Keratinocyte (primary cell): ENCODE measurements around the gene FCF1. TPM values are rescaled to one million over a fixed set of nuclear protein-coding genes. Genes with fewer than 3 reads are reported as not detected.

ENCODE experiments used
- DNase-seq: peaks from one replicate; pipeline ENCODE4 v3.0.0-alpha.2; 2011; ENCODE audit warnings: low read depth, missing footprints, low spot score
- FAIRE-seq: peaks from 2 replicates; lab custom pipeline; 2011; peaks lifted over from hg19 to GRCh38; lab: Jason Lieb, UNC
- H2AFZ ChIP-seq: 2 replicates; pipeline ENCODE4 v1.6.0; 2012; ENCODE audit warnings: low read length, control low read depth, inconsistent platforms; ENCODE audit not compliant: control insufficient read depth
- H3K27ac ChIP-seq: 2 replicates; pipeline ENCODE4 v1.5.1; 2011; ENCODE audit warnings: low read length; ENCODE audit not compliant: control insufficient read depth, insufficient read depth
- H3K27me3 ChIP-seq: 3 replicates; pipeline ENCODE4 v1.6.0; 2011; ENCODE audit warnings: low read length; ENCODE audit not compliant: control insufficient read depth, insufficient read depth; ENCODE audit errors: extremely low read depth
- H3K36me3 ChIP-seq, 2 experiments: 2 replicates in 1 of 2; 3 replicates in 1 of 2; pipeline ENCODE4 v1.5.1; 2011; ENCODE audit warnings: low read length in 2 of 2, mild to moderate bottlenecking in 1 of 2; ENCODE audit not compliant: control insufficient read depth in 2 of 2, insufficient read depth in 2 of 2; ENCODE audit errors: extremely low read depth in 1 of 2
- H3K4me1 ChIP-seq: 3 replicates; pipeline ENCODE4 v1.5.1; 2011; ENCODE audit warnings: low read length; ENCODE audit not compliant: control insufficient read depth, insufficient read depth; ENCODE audit errors: extremely low read depth
- H3K4me2 ChIP-seq: 3 replicates; pipeline ENCODE4 v1.6.0; 2011; ENCODE audit warnings: low read depth, low read length; ENCODE audit not compliant: control insufficient read depth, insufficient read depth; ENCODE audit errors: extremely low read depth
- H3K4me3 ChIP-seq, 3 experiments: fragments of 200-600 bp in 1 of 3; sonication (generic) in 1 of 3; 2 replicates in 2 of 3; 3 replicates in 1 of 3; pipeline ENCODE4 v1.5.1; 2011 to 2016; ENCODE audit warnings: low read length in 3 of 3, mild to moderate bottlenecking in 3 of 3, control low read depth in 2 of 3, inconsistent platforms in 1 of 3, low read depth in 1 of 3, mixed read lengths in 1 of 3, mixed run types in 1 of 3, moderate library complexity in 1 of 3; ENCODE audit not compliant: control insufficient read depth in 2 of 3, insufficient read depth in 2 of 3; ENCODE audit errors: extremely low read depth in 1 of 3
- H3K79me2 ChIP-seq: 2 replicates; pipeline ENCODE4 v1.6.0; 2012; ENCODE audit warnings: low read length; ENCODE audit not compliant: control insufficient read depth, insufficient read depth
- H3K9ac ChIP-seq: 3 replicates; pipeline ENCODE4 v1.6.0; 2011; ENCODE audit warnings: low read length; ENCODE audit not compliant: control insufficient read depth, insufficient read depth; ENCODE audit errors: extremely low read depth
- H3K9me1 ChIP-seq: 3 replicates; pipeline ENCODE4 v1.6.0; 2011; ENCODE audit warnings: low read length; ENCODE audit not compliant: control insufficient read depth, insufficient read depth; ENCODE audit errors: extremely low read depth
- H3K9me3 ChIP-seq: 2 replicates; pipeline ENCODE4 v1.5.1; 2012; ENCODE audit warnings: low read depth, low read length; ENCODE audit not compliant: control insufficient read depth
- H4K20me1 ChIP-seq: 3 replicates; pipeline ENCODE4 v1.6.0; 2011; ENCODE audit warnings: low read length; ENCODE audit not compliant: control insufficient read depth, insufficient read depth; ENCODE audit errors: extremely low read depth
- CTCF ChIP-seq, 3 experiments: IDR thresholded peaks in 1 of 3; conservative IDR thresholded peaks in 1 of 3; optimal IDR thresholded peaks in 1 of 3; 2 replicates in 2 of 3; 3 replicates in 1 of 3; pipeline versions ENCODE3 to v1.5.1; 2011; ENCODE audit warnings: low read length in 3 of 3, mild to moderate bottlenecking in 3 of 3, moderate library complexity in 2 of 3, control low read depth in 1 of 3, inconsistent platforms in 1 of 3; ENCODE audit not compliant: insufficient read depth in 2 of 3; ENCODE audit errors: extremely low read depth in 1 of 3
- EZH2 ChIP-seq: IDR thresholded peaks from one replicate; pipeline ENCODE4 v1.6.1; 2012; ENCODE audit warnings: inconsistent platforms, mild to moderate bottlenecking, low read length, moderate library complexity
- dilution Hi-C: fragments of 300-500 bp; cut with MboI; formaldehyde crosslinking; loops from one replicate; pipeline ENCODE4 v1.7.0; 2020; ENCODE audit warnings: low sequenced_read_pairs; ENCODE audit not compliant: extremely low pct_ligation_motif_present
- polyA plus RNA-seq, 5 experiments: library from polyadenylated mRNA; depleted of rRNA in 3 of 5; stranded (reverse) in 3 of 5; stranded (forward) in 1 of 5; unstranded in 1 of 5; fragments of >200 nt; gene quantifications; 1 replicate in 1 of 5; 2 replicates in 3 of 5; 3 replicates in 1 of 5; pipeline versions ENCODE4 v1.2.1 to v1.2.3, GENCODE V29; 2011 to 2012; ENCODE audit warnings: missing spikeins in 2 of 5, low read depth in 1 of 5, low replicate concordance in 1 of 5

The FCF1 gene
- polyA plus RNA-seq, 1 donor (not counting 4 experiments of a cell fraction or from before 2014, with no cell fraction given): 86.8 TPM

- DNase-seq (no peak), FAIRE-seq (no peak)
- Histone ChIP-seq H3K9me1 (no peaks in the 10 kb centered on the region), H3K4me3 (no peak overlapping the region), H3K36me3 (peaks cover 13 to 30% of the 10 kb centered on the region in 2 experiments), H3K27ac (no peak overlapping the region), H3K79me2 (no peaks in the 10 kb centered on the region), H3K4me1 (no peaks in the 10 kb centered on the region), H3K4me2 (no peak overlapping the region), H3K27me3 (no peaks in the 10 kb centered on the region), H2AFZ (no peak overlapping the region), H3K9ac (no peak overlapping the region), H3K9me3 (no peaks in the 10 kb centered on the region), H4K20me1 (no peaks in the 10 kb centered on the region)
- TF ChIP-seq EZH2 (no peak), CTCF (optimal IDR thresholded peaks at IDR 0.05 in 1 of 3, IDR thresholded peaks at IDR 0.05 in 1 of 3, conservative IDR thresholded peaks at IDR 0.05 in 1 of 3; ENCODE audit: extremely low read depth in 1 of 3, insufficient read depth in 2 of 3, low read length in 3 of 3) (no peak)
- dilution Hi-C loops: no loop called here
These were observed 28.5 kb upstream of the FCF1 start for GRCh38 chr14:74684434-74684833.

- dilution Hi-C loops: no loop called here
- H3K36me3 ChIP-seq: peaks cover 15 to 30% of the 10 kb centered on the region in 2 experiments
These were observed 27.9 kb upstream of the FCF1 start for GRCh38 chr14:74685056-74685455.

More at GRCh38 chr14:74685056-74685455, 27.9 kb upstream of the FCF1 start:
- no peaks in the 10 kb centered on the region for H4K20me1 ChIP-seq
- no peaks in the 10 kb centered on the region for H3K27me3 ChIP-seq
- no peak overlapping the region for H3K27ac ChIP-seq
- no peak overlapping the region for H3K4me2 ChIP-seq
- no peak overlapping the region for H3K9ac ChIP-seq
- no peak for DNase-seq
- TF ChIP-seq EZH2 (no peak), CTCF (optimal IDR thresholded peaks at IDR 0.05 in 1 of 3, IDR thresholded peaks at IDR 0.05 in 1 of 3, conservative IDR thresholded peaks at IDR 0.05 in 1 of 3; ENCODE audit: extremely low read depth in 1 of 3, insufficient read depth in 2 of 3, low read length in 3 of 3) (no peak)
- no peak for FAIRE-seq
- no peaks in the 10 kb centered on the region for H3K79me2 ChIP-seq
- no peak overlapping the region for H3K4me3 ChIP-seq
- no peaks in the 10 kb centered on the region for H3K9me1 ChIP-seq
- H3K4me1 ChIP-seq: no peaks in the 10 kb centered on the region
- H3K9me3 ChIP-seq: no peaks in the 10 kb centered on the region
- H2AFZ ChIP-seq: no peak overlapping the region
